GM19455 (cell line): ENCODE results near the gene FAM25G.

Experiments
- ATAC-seq: cut with Tn5 transposase; IDR thresholded peaks from one replicate; pipeline ENCODE4 v1.9.1; 2021; ENCODE audit not compliant: unreplicated experiment

FAM25G gene

GRCh38 chr10:47449102-47449978, 42.2 kb downstream of the FAM25G start:
- no peak for ATAC-seq

GRCh38 chr10:47447705-47448104, 43.8 kb downstream of the FAM25G start:
- no peak for ATAC-seq

GRCh38 chr10:47447209-47447608, 44.3 kb downstream of the FAM25G start:
- ATAC-seq, result no peak

GRCh38 chr10:47445720-47446119, 45.8 kb downstream of the FAM25G start:
- ATAC-seq, result no peak

- ATAC-seq, result no peak
Measured at GRCh38 chr10:47444047-47444446, 47.5 kb downstream of the FAM25G start.

GRCh38 chr10:47443145-47443544, 48.4 kb downstream of the FAM25G start:
- ATAC-seq, result no peak

GRCh38 chr10:47442351-47442750, 49.1 kb downstream of the FAM25G start:
- no peak for ATAC-seq

GRCh38 chr10:47441938-47442337, 49.6 kb downstream of the FAM25G start:
- no peak for ATAC-seq

GRCh38 chr10:47440207-47440606, 51.3 kb downstream of the FAM25G start:
- no peak for ATAC-seq

- ATAC-seq, result no peak
Measured at GRCh38 chr10:47438857-47439474, 52.5 kb downstream of the FAM25G start.
